GM21576 (cell line): ENCODE data around the gene SEMA6A.

Experiments used
- ATAC-seq: cut with Tn5 transposase; IDR thresholded peaks from one replicate; pipeline ENCODE4 v1.9.1; 2021; ENCODE audit warnings: mild to moderate bottlenecking, moderate library complexity; ENCODE audit not compliant: unreplicated experiment

The SEMA6A gene

DNA sequence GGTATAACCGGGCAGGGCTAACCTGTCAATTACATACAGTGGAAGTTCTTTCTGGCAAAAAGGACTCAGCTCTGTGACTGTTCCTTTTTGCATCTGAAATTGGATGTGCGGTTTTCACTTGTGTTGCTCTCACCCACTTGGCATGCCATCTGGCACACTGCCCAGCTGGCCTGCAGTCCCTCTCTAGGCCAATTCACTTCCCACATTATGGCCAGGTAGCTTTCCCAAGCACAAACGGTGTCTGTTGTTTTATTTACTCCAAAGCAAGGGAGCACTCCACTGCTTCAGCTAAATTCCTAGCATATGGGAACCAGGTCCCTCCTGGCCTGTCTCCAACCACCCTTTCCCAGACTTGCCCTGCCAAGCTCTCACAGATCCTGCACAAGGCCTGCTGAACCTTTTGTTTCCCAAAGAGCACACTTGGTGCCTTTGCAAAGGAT lies 132.5 kb downstream of the SEMA6A start:
- ATAC-seq = no peak

DNA sequence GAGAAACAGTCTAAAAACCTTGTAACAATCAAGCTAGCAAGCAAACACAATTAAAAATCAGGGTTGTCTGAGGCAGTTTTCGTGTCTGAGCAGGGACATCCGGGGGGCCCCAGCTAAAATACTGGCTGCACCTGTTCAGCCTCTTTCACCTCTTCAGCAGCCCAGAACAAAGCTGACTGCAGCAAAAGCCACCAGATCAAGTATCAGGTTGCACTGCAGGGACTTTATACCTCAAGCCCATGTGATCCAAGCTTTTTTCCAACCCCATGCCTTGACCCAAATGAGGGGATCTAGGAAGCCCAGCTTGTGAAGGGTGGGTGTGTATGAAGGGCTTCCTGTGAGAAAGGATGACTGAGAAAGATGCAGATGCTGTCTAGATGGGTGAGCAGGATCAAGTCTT lies 133.4 kb downstream of the SEMA6A start:
- no peak for ATAC-seq

DNA sequence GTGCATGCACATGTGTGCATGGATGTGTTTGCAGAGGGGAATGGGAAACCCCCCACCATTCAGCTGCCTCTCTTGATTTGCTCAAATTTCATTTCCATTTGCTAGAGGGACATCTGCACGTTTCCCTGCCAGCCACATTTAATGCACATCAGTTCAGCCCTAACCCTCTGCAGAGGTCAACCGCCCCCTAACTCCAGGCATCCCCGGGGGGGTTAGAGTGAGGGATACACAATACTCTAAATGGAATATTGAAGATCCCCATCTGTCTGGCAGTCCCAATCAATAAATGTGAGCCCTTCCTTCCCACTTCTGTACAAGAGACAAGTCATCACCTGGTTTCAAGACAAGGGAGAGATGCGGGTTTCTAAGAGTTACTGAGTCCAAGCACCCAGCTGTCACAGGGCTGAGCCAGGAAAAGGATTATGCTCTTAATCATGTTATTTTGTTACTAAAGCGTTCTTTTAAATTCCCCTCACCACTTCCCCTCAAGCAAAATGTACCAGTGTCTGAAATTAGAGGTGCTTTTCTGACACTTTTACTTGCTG lies 134.1 kb downstream of the SEMA6A start:
- no peak for ATAC-seq

DNA sequence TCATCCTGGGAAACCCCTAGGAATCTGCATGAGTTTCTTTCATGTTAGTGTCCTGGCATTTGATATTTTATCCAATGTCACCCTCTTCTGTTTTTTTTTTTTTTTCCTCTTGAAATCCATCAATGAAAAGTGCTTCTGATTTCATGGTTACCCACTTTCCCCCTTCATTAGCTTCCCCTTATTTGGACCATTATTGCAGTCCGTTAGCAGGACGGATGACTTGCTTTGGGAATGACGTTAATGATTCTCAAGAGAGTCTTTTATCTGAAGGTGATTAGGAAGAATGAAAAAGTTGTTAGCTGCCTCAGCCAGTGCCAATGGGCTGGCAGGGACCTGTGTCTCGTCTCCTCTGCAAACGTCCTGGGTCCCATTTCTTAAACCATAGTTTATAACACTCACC lies 134.7 kb downstream of the SEMA6A start:
- no peak for ATAC-seq

DNA sequence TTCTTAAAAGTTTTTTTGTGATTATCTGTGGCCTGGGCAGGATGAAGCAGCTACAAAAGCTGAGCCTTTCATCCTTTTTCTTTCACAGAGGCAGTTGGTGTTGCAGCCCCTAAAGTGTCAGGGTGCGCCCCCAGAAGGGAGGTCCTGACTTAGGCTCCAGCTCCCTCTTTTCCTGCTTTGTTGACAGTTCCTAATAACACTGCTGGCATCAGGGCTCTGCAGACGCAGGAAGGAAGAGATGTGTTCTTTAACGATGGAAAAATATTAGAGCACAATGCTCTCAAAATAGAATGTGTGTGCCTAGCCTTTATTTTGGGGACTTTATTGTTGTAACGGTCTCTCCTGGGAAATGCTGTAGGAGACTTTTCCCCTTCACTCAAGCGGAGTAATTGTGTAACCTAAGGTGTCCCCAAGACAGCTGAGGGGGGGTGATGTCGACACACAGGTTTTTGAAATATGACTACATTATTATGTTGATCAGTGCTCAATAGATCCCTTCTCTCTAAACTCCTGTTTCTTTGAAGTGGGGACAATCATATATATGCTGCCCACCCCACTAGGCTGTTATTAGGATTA lies 135.6 kb downstream of the SEMA6A start:
- no peak for ATAC-seq

DNA sequence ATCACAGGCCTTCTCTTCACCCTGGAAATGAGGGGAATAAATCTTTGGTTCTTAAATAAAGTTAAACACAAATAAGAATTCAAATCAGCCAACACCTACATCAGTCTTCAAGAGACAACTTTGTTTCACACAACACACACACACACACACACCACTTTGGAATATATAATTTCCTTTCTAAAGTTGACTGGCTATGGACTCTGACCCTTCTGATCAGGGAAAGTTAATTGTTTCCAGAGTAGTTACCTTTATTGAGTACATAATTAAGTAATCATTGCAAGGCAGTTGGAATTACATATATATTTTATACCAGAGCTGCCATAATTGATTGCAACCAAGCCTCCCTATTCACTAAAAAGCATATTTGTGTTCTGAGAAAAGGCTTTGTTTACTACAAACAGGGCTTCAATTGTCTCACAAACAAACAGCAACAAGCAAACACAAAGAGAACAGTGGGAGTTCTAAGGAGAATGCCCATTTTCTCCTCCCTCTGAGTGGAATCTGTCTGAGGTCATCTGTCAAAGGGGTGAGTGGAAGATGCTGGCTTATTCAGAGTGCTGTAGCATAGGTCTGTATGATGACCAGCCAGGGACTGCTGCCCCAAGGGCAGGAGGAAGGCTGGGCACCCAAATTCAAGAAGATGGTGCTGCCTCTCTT lies 136.6 kb downstream of the SEMA6A start:
- ATAC-seq = no peak

DNA sequence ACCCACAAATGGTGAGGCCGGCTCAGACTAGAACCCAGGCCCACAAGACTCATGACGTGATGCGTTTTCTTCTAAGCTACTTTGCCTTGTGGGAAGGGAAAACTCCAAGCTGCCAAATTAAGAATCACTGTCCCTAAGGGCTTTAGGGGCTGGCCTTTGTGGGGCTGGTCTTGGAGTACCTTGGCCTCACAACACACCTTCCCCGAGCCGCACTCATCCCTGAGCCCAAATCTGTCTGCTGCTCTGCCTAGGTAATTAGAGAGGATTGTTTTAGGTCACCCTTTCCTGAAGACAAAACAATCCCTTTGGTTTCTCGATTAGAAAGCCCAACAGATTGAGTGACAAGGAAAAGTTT lies 137.3 kb downstream of the SEMA6A start:
- no peak for ATAC-seq

DNA sequence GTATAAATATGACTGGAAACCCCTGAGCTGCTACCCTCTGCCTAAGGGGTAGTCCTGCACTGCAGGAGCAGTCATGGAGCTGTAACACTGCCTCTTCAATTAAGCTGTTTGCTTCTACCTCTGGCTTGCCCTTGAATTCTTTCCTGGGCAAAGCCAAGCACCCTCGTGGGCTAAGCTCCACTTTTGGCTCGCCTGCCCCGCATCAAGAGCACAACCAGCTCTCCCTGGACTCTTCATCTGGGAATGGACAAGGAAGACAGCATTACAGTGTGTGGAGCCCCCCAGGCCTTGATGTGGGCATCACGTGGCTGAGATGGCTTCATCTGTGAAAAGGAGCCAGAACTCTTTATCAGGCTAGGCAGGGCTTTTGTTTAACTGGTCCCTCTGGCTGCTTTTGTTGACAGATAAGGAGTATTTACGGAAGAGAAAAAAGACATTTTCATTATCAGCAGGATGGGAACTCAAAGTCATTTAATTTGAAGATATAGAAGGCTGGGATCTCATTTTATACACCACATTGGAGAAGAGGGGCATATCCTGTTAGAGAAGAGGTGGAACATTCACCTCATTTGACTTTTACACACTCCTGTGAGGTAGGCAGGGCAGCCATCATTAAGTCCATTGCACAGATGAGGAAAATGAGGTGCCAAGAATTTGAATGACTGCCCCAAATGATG lies 137.8 kb downstream of the SEMA6A start:
- no peak for ATAC-seq

DNA sequence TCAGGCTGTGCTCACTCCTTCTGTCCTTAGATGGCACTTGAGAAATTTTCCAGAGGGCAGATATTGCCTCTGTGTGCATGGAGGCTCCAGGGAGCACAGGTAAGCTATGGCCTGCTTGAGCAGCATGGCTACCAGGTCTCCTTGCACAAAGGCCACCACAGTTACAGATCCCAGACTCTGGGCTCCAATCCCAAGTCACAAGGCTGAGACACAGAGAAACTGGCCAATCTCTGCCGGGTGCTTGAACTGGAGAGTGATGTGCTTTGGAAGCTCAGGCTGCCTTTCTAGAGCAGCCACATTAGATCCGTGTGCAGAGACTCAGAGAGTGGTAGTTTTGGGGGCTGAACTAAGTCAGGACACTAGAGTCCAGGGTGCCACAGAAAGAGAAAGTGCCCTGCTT lies 145.7 kb downstream of the SEMA6A start:
- ATAC-seq = no peak

DNA sequence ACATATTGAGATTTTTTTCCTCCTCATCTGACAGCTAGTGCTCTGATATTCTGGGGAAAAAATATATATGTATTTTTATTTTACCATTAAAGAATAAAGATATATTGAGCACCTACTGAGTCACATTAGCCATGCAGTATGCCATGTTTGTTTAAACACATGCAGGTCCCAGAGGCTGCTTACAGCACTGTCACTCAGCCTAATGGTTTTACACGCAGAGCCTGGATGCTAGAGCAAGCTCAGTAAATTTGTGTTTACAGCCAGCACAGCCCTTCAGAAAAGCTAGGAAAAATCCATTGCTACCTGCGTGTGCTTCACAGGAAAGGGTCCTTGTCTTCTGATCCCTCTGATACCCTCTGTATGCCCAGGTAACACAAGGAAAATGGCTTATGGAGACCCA lies 146.2 kb downstream of the SEMA6A start:
- no peak for ATAC-seq

DNA sequence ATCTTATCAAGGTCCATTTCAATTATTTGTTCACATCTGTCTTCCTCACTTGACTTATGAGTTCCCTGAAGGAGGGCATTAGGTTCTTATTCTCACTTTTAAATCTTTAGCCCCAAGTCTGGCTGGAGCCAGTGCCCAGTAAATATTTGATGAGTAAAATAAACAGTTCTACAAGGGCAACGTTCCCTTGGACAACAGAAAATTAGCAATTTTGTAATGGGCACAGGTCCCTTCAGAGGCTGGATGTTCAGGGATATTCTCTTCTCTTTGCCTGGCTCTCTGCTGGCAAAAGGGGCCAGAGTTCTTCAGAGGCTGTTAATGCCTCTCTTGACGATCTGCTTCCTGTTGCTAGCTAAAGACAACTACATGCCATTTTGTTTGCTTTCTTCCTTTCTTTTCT lies 149.7 kb downstream of the SEMA6A start:
- no peak for ATAC-seq

DNA sequence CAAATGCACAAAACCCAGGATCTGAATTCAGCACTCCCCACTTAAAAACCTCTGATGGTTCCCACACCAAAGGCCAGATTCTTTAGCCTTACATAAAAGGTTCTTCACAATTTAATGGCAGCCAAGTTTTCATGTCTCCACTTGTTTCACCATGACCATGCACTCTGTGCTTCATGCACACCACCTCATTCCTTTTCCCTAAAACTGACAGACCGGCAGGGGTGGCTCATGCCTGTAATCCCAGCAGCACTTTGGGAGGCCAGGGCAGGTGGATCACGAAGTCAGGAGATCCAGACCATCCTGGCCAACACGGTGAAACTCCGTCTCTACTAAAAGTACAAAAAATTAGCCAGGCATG lies 150.4 kb downstream of the SEMA6A start:
- no peak for ATAC-seq

DNA sequence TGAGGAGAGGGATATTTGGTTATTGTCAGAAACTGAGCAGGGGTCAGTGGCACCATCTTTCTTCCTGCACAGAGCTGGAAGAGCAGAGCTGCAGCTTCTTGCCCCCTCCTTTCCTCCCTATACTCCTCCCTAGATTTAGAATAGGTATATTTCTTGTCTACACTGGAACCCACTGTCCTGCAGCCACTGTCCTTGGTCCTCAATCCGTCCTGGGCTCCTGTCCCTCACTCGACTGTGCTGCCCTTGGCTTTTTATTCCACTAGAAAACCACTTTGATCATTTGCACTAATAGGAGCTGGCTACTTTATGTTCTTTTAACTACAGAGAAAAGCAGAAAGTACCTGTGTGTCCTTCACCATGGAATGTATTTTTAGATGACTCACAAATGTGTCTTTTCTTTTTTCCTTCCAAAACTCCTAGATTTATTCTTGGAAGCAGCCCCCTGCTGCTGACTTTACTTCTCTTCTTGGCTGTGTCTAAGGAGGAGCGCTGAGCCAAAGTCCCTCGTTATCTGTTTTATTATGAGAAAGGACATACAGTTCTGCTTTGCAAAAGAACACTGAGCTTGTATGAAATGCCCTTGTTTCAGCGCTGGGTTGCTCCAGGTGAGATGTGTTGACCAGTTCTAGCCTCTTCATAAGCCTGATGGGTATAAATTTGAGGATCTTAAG lies 150.9 kb downstream of the SEMA6A start:
- no peak for ATAC-seq

DNA sequence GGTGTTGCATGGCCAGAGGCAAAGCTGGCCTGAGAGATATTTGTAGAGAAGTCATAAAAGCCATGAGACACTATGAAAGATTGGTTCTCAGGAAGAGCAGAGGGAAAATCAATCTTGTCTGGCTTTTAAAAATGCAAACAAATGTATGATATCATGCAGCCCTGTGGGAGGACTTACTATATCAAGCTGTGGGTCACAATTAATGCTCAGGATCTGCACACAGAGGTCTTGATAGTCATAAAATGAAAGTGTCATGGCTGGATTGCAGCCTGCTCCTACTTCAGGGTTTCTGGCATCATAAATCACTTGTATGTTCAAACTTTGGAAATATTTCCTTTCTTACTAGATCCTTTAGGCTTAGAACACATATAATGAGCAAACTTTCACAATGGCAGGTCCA lies 151.5 kb downstream of the SEMA6A start:
- ATAC-seq = no peak

DNA sequence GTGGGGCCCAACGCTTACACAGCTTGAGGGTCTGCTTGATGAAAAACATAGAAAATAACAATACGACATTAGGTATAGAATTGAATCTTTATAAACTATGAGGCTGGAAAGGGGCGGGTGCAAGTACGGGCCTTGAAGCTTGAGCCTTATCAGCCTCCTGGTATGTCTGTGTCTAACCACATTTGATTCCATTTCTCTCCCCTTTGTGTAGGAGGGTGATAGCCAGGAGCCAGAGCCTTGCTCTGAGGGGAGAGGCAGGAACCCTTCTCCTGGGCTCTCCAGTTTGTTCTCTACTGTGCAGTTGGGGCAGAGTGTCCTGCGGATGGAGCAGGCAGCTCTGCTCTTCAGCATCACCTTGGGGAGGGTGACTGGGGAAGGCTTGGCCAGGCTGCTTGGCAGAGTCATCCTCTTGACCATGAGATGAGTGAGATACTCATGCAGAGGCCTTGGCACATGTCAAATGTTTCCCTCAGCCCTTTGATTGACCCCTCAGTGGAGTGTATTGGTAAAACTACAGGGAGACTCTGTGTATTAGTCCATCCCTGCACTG lies 153.5 kb downstream of the SEMA6A start:
- no peak for ATAC-seq

DNA sequence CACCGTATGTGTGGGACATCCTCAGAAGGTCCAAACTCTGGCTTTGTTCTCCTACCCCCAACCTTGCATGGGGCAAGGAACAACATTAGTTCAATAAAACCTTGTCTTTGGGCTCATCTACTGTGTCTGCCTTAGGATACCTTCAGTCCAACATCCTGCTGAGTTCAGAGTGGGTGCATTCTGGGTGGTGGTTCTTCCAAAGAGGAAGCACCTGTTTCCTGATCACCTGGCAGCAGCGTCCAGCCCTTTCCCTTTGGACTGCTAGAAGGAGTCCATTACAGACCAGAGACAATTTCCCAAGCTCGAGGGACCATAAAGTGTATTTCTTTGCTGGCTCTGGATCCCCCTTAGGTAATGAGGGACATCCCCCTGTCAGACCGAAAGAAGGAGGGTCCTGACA lies 154.1 kb downstream of the SEMA6A start:
- ATAC-seq = no peak

DNA sequence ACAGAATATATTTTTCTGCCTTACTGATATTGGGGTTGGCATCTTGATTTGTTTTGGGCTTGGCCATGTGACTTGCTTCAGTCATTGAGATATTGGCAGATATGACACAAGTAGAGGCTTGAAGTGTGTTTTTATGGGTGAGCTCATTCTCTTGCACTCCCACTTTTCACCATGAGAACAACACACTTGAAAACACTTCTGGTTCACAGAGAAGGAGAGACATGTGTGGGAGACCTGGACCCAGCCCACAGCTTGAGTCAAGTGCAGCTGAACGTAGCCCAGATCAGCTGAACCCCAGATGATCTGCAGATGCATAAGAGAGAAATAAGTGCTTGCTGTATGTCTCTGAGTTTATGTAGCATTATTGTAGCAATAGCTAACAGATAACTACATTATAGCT lies 155.4 kb downstream of the SEMA6A start:
- no peak for ATAC-seq

DNA sequence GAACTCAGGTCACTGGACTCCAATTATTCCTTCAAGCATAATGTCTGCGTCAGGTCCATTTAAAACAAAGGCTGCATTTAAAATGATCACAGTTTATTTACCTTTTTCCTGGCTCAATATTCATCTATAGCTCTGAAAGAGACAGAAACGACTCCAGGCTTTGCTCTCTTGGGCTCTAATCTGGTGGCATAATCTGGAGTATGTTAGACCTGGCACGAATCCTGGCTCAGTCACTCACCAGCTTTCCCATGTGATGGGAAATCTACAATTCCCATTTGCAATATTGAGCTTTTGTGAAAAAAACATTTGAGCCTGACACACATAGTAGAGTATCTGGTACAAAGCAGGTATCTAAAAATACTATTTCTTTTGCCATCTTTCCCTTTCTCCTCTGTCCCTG lies 155.8 kb downstream of the SEMA6A start:
- ATAC-seq = no peak

DNA sequence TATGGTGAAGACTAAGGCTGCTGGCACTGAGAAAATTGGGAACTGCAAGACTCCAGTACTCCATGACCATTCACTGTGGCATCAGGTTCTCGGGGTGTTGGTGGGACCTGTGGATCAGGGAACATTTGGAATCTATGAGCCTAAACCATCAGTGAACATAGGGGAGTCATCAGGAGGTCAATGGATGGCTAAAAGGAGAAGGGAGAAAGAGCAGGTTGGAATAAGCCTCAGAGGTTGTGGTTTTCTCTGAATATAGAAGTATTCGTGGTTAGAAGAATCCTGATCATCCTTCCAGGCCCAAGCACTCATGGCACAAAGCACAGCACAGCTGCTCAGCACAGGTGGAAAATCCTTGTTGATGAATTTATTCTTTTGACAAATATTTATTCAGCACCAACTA lies 156.6 kb downstream of the SEMA6A start:
- ATAC-seq = no peak

DNA sequence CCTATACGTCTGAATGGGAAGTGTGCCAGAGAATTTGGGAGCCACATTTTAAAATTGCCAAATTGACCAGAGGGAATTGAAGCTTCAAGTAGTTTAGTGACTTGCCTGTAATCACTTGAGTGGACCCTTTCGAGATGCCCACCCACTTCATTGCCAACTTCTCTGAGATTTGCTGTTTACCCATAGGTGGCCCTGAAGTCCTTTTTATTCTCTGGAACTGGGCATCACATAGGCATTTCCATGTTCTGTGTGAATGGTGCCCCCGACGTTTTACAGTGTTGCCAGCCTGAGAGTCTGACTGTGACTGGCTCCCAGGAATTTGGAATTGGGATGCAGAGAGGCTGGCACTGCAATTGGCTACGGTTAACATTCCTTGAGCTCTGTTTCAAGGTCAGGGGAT lies 158.6 kb downstream of the SEMA6A start:
- no peak for ATAC-seq

DNA sequence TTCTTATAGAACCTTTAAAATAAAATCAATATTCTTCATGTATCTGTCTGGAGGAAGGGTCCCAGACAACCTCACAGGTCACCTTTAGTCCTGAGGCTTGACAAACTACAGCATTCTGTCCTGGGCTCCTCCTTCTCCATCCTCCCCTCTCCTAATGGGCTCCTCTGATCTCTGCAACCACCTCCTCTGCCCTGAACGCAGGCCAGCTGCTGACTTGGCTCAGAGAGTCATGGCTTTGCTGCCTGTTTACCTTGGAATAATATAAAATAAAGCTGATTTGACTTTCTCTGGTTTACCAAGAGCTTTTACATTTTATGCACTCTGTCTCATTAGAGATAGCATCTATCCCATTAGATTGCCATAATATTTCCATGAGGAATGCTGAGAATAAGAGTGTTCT lies 159.4 kb downstream of the SEMA6A start:
- ATAC-seq = no peak
